ENCODE data around the gene GPX3. TPM values are rescaled to one million over a fixed set of nuclear protein-coding genes. Genes with fewer than 3 reads are reported as not detected.

Gene GPX3
- polyA plus RNA-seq, 1 of the 3 experiments (the other 2 are of a cell fraction), result 3.2 TPM

- no peaks in the 10 kb centered on the region for H3K79me2 ChIP-seq (ENCODE audit: insufficient read depth)
- H3K9me2 ChIP-seq, result no peaks in the 10 kb centered on the region
- no peak overlapping the region for H2AFZ ChIP-seq (ENCODE audit: low read depth)
- no peaks in the 10 kb centered on the region for H3K27me3 ChIP-seq (ENCODE audit: insufficient read depth)
- H3K27ac ChIP-seq (ENCODE audit: low read depth in 2 of 2, low read length in 1 of 2), result no peak overlapping the region
- ChIA-PET CTCF (interaction anchor here (1.5 kb wide), 1 partner anchor 97 kb away, joined by 3 read pairs; no protein-coding TSS in a partner anchor), POLR2A (no interaction called here)
- WGBS (ENCODE audit: low lambda C conversion rate), result 77% methylated on average over 2 of the region's 2 CpGs
- H3K4me3 ChIP-seq (ENCODE audit: low read depth in 2 of 2, low read length in 1 of 2), result no peak overlapping the region
- no peak overlapping the region for H3K9ac ChIP-seq
- H3K9me3 ChIP-seq, result no peaks in the 10 kb centered on the region
- no peak for DNase-seq
- no peaks in the 10 kb centered on the region for H3K36me3 ChIP-seq (replicated peaks in 1 of 2; ENCODE audit: control insufficient read depth in 1 of 2, insufficient read depth in 2 of 2, low read length in 1 of 2)
- H3F3A ChIP-seq (replicated peaks; ENCODE audit: insufficient read depth), result no peaks in the 10 kb centered on the region
- H3K4me2 ChIP-seq, result no peak overlapping the region
- H3K4me1 ChIP-seq (ENCODE audit: control insufficient read depth in 1 of 2, insufficient read depth in 2 of 2, low read depth in 1 of 2, low read length in 1 of 2), result peaks cover 0 to 8% of the 10 kb centered on the region in 2 experiments; a peak in 1 of 4 replicates
- no peaks in the 10 kb centered on the region for H4K20me1 ChIP-seq (ENCODE audit: insufficient read depth)
- TF ChIP-seq FOXJ3 (CRISPR knock-in tag; IDR thresholded peaks at IDR 0.05), result no peak
- no peak for TF ChIP-seq POLR2AphosphoS5 (IDR thresholded peaks at IDR 0.05; ENCODE audit: low read depth, low read length)
Measured at GRCh38 chr5:151017897-151018296, 2.5 kb upstream of the GPX3 start.

GRCh38 chr5:151018846-151019245 is 1.5 kb upstream of the GPX3 start:
- CTCF ChIA-PET, result interaction anchor here (1.5 to 1.6 kb wide), 2 partner anchors 29 to 96 kb away, joined by 3 to 4 read pairs; no protein-coding TSS in a partner anchor
- whole genome bisulfite sequencing (ENCODE audit: low lambda C conversion rate), result 47% methylated on average over 2 of the region's 2 CpGs
- no peak for DNase-seq

GRCh38 chr5:151019331-151019730 is 1.1 kb upstream of the GPX3 start:
- H3K27ac ChIP-seq (ENCODE audit: low read depth in 2 of 2, low read length in 1 of 2), result no peak overlapping the region
- no peaks in the 10 kb centered on the region for H3K9me2 ChIP-seq
- ChIA-PET POLR2A (interaction anchor here (2.0 kb wide), 1 partner anchor 21 kb away, joined by 6 read pairs; no protein-coding TSS in a partner anchor), CTCF (interaction anchor here (1.4 to 2.2 kb wide), 3 partner anchors 17 to 96 kb away, joined by 3 to 9 read pairs (median 4); no protein-coding TSS in a partner anchor)
- WGBS (ENCODE audit: low lambda C conversion rate), result 100% methylated on average over 2 of the region's 2 CpGs
- H3K4me1 ChIP-seq (ENCODE audit: control insufficient read depth in 1 of 2, insufficient read depth in 2 of 2, low read depth in 1 of 2, low read length in 1 of 2), result peaks cover 0 to 8% of the 10 kb centered on the region in 2 experiments; a peak in 1 of 4 replicates
- H3K4me2 ChIP-seq, result no peak overlapping the region
- no peaks in the 10 kb centered on the region for H3K36me3 ChIP-seq (replicated peaks in 1 of 2; ENCODE audit: control insufficient read depth in 1 of 2, insufficient read depth in 2 of 2, low read length in 1 of 2)
- no peak overlapping the region for H3K9ac ChIP-seq
- H2AFZ ChIP-seq (ENCODE audit: low read depth), result no peak overlapping the region
- DNase-seq, result no peak
- no peaks in the 10 kb centered on the region for H4K20me1 ChIP-seq (ENCODE audit: insufficient read depth)
- no peaks in the 10 kb centered on the region for H3K79me2 ChIP-seq (ENCODE audit: insufficient read depth)
- no peaks in the 10 kb centered on the region for H3F3A ChIP-seq (replicated peaks; ENCODE audit: insufficient read depth)
- no peak overlapping the region for H3K4me3 ChIP-seq (ENCODE audit: low read depth in 2 of 2, low read length in 1 of 2)
- H3K9me3 ChIP-seq, result no peaks in the 10 kb centered on the region
- no peaks in the 10 kb centered on the region for H3K27me3 ChIP-seq (ENCODE audit: insufficient read depth)
- TF ChIP-seq MXI1 (IDR thresholded peaks at IDR 0.05; ENCODE audit: low read depth, low read length) (no peak), FOSL2 (IDR thresholded peaks at IDR 0.05; ENCODE audit: borderline replicate concordance, low read depth) (no peak), GABPA (IDR thresholded peaks at IDR 0.05; ENCODE audit: low read depth) (no peak), ELF1 (IDR thresholded peaks at IDR 0.05) (no peak), TEAD4 (IDR thresholded peaks at IDR 0.05; ENCODE audit: borderline replicate concordance, insufficient read depth) (no peak), EZH2phosphoT487 (IDR thresholded peaks at IDR 0.05; ENCODE audit: borderline replicate concordance, low read depth) (no peak), FOXM1 (IDR thresholded peaks at IDR 0.05; ENCODE audit: low read depth) (no peak)

More at GRCh38 chr5:151018846-151019245, 1.5 kb upstream of the GPX3 start:
- Histone ChIP-seq H3F3A (replicated peaks; ENCODE audit: insufficient read depth) (no peaks in the 10 kb centered on the region), H3K9me3 (no peaks in the 10 kb centered on the region), H3K27me3 (ENCODE audit: insufficient read depth) (no peaks in the 10 kb centered on the region), H3K9ac (no peak overlapping the region), H3K27ac (ENCODE audit: low read depth in 2 of 2, low read length in 1 of 2) (no peak overlapping the region), H3K36me3 (replicated peaks in 1 of 2; ENCODE audit: control insufficient read depth in 1 of 2, insufficient read depth in 2 of 2, low read length in 1 of 2) (no peaks in the 10 kb centered on the region), H4K20me1 (ENCODE audit: insufficient read depth) (no peaks in the 10 kb centered on the region), H3K79me2 (ENCODE audit: insufficient read depth) (no peaks in the 10 kb centered on the region), H3K4me2 (no peak overlapping the region), H3K4me3 (ENCODE audit: low read depth in 2 of 2, low read length in 1 of 2) (no peak overlapping the region), H2AFZ (ENCODE audit: low read depth) (no peak overlapping the region), H3K4me1 (ENCODE audit: control insufficient read depth in 1 of 2, insufficient read depth in 2 of 2, low read depth in 1 of 2, low read length in 1 of 2) (peaks cover 0 to 8% of the 10 kb centered on the region in 2 experiments; a peak in 1 of 4 replicates), H3K9me2 (no peaks in the 10 kb centered on the region)
- POLR2A ChIA-PET, result no interaction called here
- no peak for TF ChIP-seq MXI1 (IDR thresholded peaks at IDR 0.05; ENCODE audit: low read depth, low read length)
